WTC11 (cell line): ENCODE measurements around the gene THSD4.

Source experiments
- CTCF ChIP-seq: fragments of 200-600 bp; IDR thresholded peaks from 2 replicates; pipeline ENCODE4 v1.8.0; 2022; ENCODE audit warnings: antibody characterized with exemption
- ELF4 ChIP-seq: sonication (generic); formaldehyde crosslinking; IDR thresholded peaks from 2 replicates; pipeline ENCODE4 v1.8.1; 2022; ENCODE audit warnings: low read depth, mild to moderate bottlenecking, moderate library complexity, missing genetic modification reagents
- ESRRA ChIP-seq: sonication (generic); formaldehyde crosslinking; IDR thresholded peaks from 2 replicates; pipeline ENCODE4 v1.8.1; 2022; ENCODE audit warnings: mild to moderate bottlenecking, missing genetic modification reagents, borderline replicate concordance
- SP1 ChIP-seq: sonication (generic); formaldehyde crosslinking; conservative IDR thresholded peaks from 2 replicates; pipeline ENCODE4 v1.8.1; 2022; ENCODE audit warnings: missing genetic modification reagents
- ZNF263 ChIP-seq: sonication (generic); formaldehyde crosslinking; IDR thresholded peaks from 2 replicates; pipeline ENCODE4 v1.8.1; 2022; ENCODE audit warnings: low read depth, mild to moderate bottlenecking, moderate library complexity, missing genetic modification reagents
- ZNF423 ChIP-seq: fragments of 250-450 bp; sonication (Bioruptor Pico); IDR thresholded peaks from 2 replicates; pipeline ENCODE4 v2.1.2; 2022; ENCODE audit warnings: mild to moderate bottlenecking, moderate library complexity

- TF ChIP-seq CTCF (no peak), SP1 (CRISPR knock-in tag) (no peak), ESRRA (CRISPR knock-in tag) (no peak), ZNF423 (CRISPR knock-in tag) (no peak), ELF4 (no peak), ZNF263 (no peak)
These were observed 222.1 kb downstream of the THSD4 start for GRCh38 chr15:71337197-71337845.
